Measurements from ENCODE around the gene AGBL5. TPM values are rescaled to one million over a fixed set of nuclear protein-coding genes. Genes with fewer than 3 reads are reported as not detected.
A peak's percentile ranks its signal among the peaks of the same experiment; 100 is the strongest.

The AGBL5 gene
- total RNA-seq, 1 donor: 35.0 TPM

- no peak for DNase-seq (ENCODE audit: low read depth)
- TF ChIP-seq, protein P1, sequence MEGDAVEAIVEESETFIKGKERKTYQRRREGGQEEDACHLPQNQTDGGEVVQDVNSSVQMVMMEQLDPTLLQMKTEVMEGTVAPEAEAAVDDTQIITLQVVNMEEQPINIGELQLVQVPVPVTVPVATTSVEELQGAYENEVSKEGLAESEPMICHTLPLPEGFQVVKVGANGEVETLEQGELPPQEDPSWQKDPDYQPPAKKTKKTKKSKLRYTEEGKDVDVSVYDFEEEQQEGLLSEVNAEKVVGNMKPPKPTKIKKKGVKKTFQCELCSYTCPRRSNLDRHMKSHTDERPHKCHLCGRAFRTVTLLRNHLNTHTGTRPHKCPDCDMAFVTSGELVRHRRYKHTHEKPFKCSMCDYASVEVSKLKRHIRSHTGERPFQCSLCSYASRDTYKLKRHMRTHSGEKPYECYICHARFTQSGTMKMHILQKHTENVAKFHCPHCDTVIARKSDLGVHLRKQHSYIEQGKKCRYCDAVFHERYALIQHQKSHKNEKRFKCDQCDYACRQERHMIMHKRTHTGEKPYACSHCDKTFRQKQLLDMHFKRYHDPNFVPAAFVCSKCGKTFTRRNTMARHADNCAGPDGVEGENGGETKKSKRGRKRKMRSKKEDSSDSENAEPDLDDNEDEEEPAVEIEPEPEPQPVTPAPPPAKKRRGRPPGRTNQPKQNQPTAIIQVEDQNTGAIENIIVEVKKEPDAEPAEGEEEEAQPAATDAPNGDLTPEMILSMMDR (IDR thresholded peaks at IDR 0.05; ENCODE audit: insufficient read depth, low read depth, low read length): no peak
- H3K4me3 ChIP-seq (ENCODE audit: low read depth, low read length): no peak overlapping the region
Observed at GRCh38 chr2:27023740-27024139, 27.7 kb upstream of the AGBL5 start.

DNA sequence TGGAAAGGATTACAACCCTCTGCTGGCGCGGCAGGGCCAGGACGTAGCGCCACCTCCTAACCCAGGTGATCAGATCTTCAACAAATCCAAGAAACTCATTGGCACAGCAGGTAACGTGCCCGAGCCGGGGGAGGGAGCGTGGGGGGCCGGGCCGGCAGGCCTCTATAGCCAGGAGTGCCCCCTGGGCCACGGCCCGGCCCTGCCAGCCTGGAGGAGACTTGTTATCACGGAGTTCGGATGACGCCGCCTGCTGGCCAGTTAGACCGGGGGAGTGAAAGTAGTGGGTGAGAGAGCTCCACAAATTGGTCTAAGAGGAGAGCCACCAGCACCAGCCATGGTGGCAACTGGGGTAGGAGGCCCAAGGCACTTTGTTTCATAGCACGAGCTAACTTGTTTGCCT lies 27.3 kb upstream of the AGBL5 start:
- no peak for DNase-seq (ENCODE audit: low read depth)
- TF ChIP-seq, protein P1 (IDR thresholded peaks at IDR 0.05; ENCODE audit: insufficient read depth, low read depth, low read length): peak; percentile 9
- H3K4me3 ChIP-seq (ENCODE audit: low read depth, low read length): no peak overlapping the region

DNA sequence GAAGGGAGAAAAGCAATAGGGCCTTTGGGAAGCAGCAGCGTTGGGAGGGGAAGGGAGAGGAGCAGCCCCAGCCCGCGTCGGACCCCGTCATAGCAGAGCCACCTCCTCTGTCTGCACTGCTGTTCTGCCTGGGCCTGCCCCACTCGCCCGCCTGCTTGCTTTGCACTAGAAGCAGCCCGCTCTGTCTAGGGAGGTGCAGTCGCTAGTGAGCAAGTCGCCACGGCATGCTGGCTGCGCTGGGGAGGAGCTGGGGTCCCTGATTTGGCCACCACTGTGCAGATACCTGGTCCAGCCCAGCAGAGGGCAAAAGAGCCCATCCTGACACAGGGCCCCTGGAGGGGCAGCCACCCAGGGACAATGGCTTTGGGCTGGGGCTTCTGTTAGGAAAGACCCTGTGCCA lies 26.7 kb upstream of the AGBL5 start:
- TF ChIP-seq, protein P1 (IDR thresholded peaks at IDR 0.05; ENCODE audit: insufficient read depth, low read depth, low read length): no peak
- no peak overlapping the region for H3K4me3 ChIP-seq (ENCODE audit: low read depth, low read length)
- no peak for DNase-seq (ENCODE audit: low read depth)

- no peak overlapping the region for H3K4me3 ChIP-seq (ENCODE audit: low read depth, low read length)
- TF ChIP-seq, protein P1 (IDR thresholded peaks at IDR 0.05; ENCODE audit: insufficient read depth, low read depth, low read length): no peak
- no peak for DNase-seq (ENCODE audit: low read depth)
Observed at GRCh38 chr2:27025281-27025800, 26.1 kb upstream of the AGBL5 start.

DNA sequence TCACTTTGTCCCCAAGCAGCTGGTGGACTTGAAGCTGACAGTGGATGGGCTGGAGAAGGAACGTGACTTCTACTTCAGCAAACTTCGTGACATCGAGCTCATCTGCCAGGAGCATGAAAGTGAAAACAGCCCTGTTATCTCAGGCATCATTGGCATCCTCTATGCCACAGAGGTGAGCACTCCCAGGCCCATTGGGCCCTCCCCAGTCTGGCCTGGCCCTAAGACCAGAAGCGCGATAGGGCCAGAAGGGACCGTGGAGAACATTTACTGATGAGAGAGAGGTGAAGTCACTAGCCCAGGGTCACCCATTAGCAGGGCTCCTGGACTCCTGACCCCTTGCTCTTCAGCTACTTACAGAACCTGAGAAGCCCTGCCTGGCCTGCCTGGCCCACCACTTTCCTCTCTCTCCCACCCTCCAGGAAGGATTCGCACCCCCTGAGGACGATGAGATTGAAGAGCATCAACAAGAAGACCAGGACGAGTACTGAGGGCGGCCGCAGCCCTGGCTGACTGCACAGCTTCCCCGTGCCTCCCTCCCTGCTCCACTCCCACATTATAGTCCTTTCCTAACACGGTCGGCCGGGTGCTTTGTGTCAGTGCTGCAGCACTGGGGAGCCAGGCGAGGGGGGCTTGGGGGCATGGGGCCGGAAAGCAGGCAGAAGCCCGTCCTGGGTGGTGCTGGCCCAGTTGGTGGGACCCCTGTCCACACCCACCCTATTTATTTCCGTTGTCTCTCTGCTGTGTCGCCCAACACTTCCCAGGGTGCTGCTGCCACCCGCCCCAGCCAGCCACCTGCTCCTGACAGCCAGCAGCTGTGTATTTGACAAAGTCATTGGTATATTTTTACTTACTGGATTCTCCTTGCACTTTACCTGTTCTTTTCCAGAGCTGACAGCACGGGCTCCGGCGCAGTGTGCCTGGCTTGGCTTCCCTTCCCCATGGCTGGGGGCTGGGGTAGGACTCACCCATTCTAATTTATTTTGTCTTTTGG lies 25.3 kb upstream of the AGBL5 start:
- H3K4me3 ChIP-seq (ENCODE audit: low read depth, low read length): no peak overlapping the region
- TF ChIP-seq, protein P1 (IDR thresholded peaks at IDR 0.05; ENCODE audit: insufficient read depth, low read depth, low read length): no peak
- no peak for DNase-seq (ENCODE audit: low read depth)

- TF ChIP-seq, protein P1 (IDR thresholded peaks at IDR 0.05; ENCODE audit: insufficient read depth, low read depth, low read length): no peak
- no peak for DNase-seq (ENCODE audit: low read depth)
Observed at GRCh38 chr2:27027211-27027651, 24.2 kb upstream of the AGBL5 start.

More at GRCh38 chr2:27027211-27027651, 24.2 kb upstream of the AGBL5 start:
- H3K4me3 ChIP-seq (ENCODE audit: low read depth, low read length): no peak overlapping the region

All from fibroblast of villous mesenchyme (primary cell).